Measurements from ENCODE around the gene IGSF23. TPM values are rescaled to one million over a fixed set of nuclear protein-coding genes. Genes with fewer than 3 reads are reported as not detected.

IGSF23 gene
- total and polyA plus RNA-seq, 2 of the 13 experiments (the other 11 are each of a cell fraction or from before 2014, with no cell fraction given): 2.3 to 8.8 TPM

DNA sequence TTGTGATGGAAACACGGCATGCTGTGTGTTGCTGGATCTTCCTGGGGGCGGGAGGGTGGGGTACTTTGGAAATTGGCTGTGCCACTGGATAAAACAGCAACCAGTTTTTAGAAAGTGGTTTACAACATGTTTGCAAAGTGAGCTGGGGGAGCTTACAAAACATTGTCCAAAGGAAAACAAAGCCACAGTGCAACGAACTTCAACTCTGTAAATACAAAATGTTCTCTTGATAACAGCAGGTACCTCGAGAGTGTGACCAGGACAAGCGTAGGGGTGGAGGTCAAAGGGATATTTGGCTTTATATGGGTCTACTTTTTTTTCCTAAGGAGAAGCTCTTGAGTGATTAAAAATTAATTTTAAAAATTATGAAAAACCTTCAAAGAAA, 2.5 kb downstream of the IGSF23 start (continued):
- TF ChIP-seq PAWR (CRISPR knock-in tag; IDR thresholded peaks at IDR 0.05; ENCODE audit: borderline replicate concordance) (no peak), KAT7 (CRISPR knock-in tag; IDR thresholded peaks at IDR 0.05; ENCODE audit: borderline replicate concordance) (0 out of 2 replicates have a peak, but pooled peaks have one; percentile 34), HDAC2 (CRISPR knock-in tag; IDR thresholded peaks at IDR 0.05) (no peak), ZNF577 (CRISPR knock-in tag; IDR thresholded peaks at IDR 0.05; ENCODE audit: borderline replicate concordance, low read depth) (no peak), ZMYM4 (CRISPR knock-in tag; IDR thresholded peaks at IDR 0.05) (no peak), ZBTB44 (CRISPR knock-in tag; IDR thresholded peaks at IDR 0.05) (no peak), ZNF788 (CRISPR knock-in tag; IDR thresholded peaks at IDR 0.05; ENCODE audit: borderline replicate concordance) (no peak), DMAP1 (CRISPR knock-in tag; IDR thresholded peaks at IDR 0.05) (no peak), NONO (IDR thresholded peaks at IDR 0.05) (no peak), NONO (CRISPR knock-in tag; conservative IDR thresholded peaks at IDR 0.05) (no peak), HHEX (CRISPR knock-in tag; IDR thresholded peaks at IDR 0.05) (peak; percentile 42; the same call in 1 of the 2 replicates), FOXO1 (CRISPR knock-in tag; IDR thresholded peaks at IDR 0.05) (peak; percentile 18; the same call in 1 of the 2 replicates), ELF1 (CRISPR knock-in tag; IDR thresholded peaks at IDR 0.05) (0 out of 2 replicates have a peak, but pooled peaks have one; percentile 4), ZNF263 (CRISPR knock-in tag; IDR thresholded peaks at IDR 0.05) (no peak), ZNF275 (CRISPR knock-in tag; IDR thresholded peaks at IDR 0.05; ENCODE audit: borderline replicate concordance) (no peak), SIX4 (CRISPR knock-in tag; IDR thresholded peaks at IDR 0.05) (no peak), MXI1 (IDR thresholded peaks at IDR 0.05; ENCODE audit: borderline replicate concordance, low read depth, low read length) (no peak; the same call in 2 of the 3 replicates)
- TF ChIP-seq, protein P1, sequence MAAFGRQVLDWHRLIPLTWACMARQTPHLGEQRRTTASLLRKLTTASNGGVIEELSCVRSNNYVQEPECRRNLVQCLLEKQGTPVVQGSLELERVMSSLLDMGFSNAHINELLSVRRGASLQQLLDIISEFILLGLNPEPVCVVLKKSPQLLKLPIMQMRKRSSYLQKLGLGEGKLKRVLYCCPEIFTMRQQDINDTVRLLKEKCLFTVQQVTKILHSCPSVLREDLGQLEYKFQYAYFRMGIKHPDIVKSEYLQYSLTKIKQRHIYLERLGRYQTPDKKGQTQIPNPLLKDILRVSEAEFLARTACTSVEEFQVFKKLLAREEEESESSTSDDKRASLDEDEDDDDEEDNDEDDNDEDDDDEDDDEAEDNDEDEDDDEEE (CRISPR knock-in tag; IDR thresholded peaks at IDR 0.05): no peak
- TF ChIP-seq, protein P2, sequence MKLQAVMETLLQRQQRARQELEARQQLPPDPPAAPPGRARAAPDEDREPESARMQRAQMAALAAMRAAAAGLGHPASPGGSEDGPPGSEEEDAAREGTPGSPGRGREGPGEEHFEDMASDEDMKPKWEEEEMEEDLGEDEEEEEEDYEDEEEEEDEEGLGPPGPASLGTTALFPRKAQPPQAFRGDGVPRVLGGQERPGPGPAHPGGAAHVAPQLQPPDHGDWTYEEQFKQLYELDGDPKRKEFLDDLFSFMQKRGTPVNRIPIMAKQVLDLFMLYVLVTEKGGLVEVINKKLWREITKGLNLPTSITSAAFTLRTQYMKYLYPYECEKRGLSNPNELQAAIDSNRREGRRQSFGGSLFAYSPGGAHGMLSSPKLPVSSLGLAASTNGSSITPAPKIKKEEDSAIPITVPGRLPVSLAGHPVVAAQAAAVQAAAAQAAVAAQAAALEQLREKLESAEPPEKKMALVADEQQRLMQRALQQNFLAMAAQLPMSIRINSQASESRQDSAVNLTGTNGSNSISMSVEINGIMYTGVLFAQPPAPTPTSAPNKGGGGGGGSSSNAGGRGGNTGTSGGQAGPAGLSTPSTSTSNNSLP (IDR thresholded peaks at IDR 0.05; ENCODE audit: low read depth, low read length): peak; percentile 9; the same call in 1 of the 2 replicates
- TF ChIP-seq, protein P3, sequence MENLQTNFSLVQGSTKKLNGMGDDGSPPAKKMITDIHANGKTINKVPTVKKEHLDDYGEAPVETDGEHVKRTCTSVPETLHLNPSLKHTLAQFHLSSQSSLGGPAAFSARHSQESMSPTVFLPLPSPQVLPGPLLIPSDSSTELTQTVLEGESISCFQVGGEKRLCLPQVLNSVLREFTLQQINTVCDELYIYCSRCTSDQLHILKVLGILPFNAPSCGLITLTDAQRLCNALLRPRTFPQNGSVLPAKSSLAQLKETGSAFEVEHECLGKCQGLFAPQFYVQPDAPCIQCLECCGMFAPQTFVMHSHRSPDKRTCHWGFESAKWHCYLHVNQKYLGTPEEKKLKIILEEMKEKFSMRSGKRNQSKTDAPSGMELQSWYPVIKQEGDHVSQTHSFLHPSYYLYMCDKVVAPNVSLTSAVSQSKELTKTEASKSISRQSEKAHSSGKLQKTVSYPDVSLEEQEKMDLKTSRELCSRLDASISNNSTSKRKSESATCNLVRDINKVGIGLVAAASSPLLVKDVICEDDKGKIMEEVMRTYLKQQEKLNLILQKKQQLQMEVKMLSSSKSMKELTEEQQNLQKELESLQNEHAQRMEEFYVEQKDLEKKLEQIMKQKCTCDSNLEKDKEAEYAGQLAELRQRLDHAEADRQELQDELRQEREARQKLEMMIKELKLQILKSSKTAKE (CRISPR knock-in tag; IDR thresholded peaks at IDR 0.05; ENCODE audit: borderline replicate concordance): 0 out of 2 replicates have a peak, but pooled peaks have one; percentile 1
